HG03575 (cell line): Measurements from ENCODE around the gene RNF166.

Experiments used
- ATAC-seq: cut with Tn5 transposase; IDR thresholded peaks from one replicate; pipeline ENCODE4 v1.9.1; 2021; ENCODE audit not compliant: unreplicated experiment, insufficient number of reproducible peaks, low FRiP score; ENCODE audit errors: extremely low read depth

The RNF166 gene

GRCh38 chr16:88662222-88662842 is 43.9 kb downstream of the RNF166 start:
- peak; percentile 12 for ATAC-seq

GRCh38 chr16:88661468-88661867 is 44.7 kb downstream of the RNF166 start:
- no peak for ATAC-seq

GRCh38 chr16:88659160-88659559 is 47.0 kb downstream of the RNF166 start:
- ATAC-seq: no peak

- ATAC-seq: no peak
Observed at GRCh38 chr16:88658714-88659113, 47.5 kb downstream of the RNF166 start.

- no peak for ATAC-seq
Observed at GRCh38 chr16:88657371-88657770, 48.8 kb downstream of the RNF166 start.

- ATAC-seq: no peak
Observed at GRCh38 chr16:88656291-88656980, 49.8 kb downstream of the RNF166 start.

- no peak for ATAC-seq
Observed at GRCh38 chr16:88655733-88656281, 50.4 kb downstream of the RNF166 start.

GRCh38 chr16:88655053-88655732 is 51.0 kb downstream of the RNF166 start:
- no peak for ATAC-seq

GRCh38 chr16:88654363-88655052 is 51.7 kb downstream of the RNF166 start:
- ATAC-seq: no peak

- ATAC-seq: no peak
Observed at GRCh38 chr16:88653596-88654362, 52.4 kb downstream of the RNF166 start.

GRCh38 chr16:88653101-88653500 is 53.1 kb downstream of the RNF166 start:
- ATAC-seq: no peak

GRCh38 chr16:88652762-88653063 is 53.5 kb downstream of the RNF166 start:
- no peak for ATAC-seq

GRCh38 chr16:88651989-88652761 is 54.0 kb downstream of the RNF166 start:
- no peak for ATAC-seq

- peak; percentile 46 for ATAC-seq
Observed at GRCh38 chr16:88651276-88651988, 54.8 kb downstream of the RNF166 start.

- ATAC-seq: peak; percentile 28
Observed at GRCh38 chr16:88650749-88651275, 55.4 kb downstream of the RNF166 start, which contains the start of gene CYBA. Gene CYBA (minus strand): TSS chr16:88651053. CDS start chr16:88651013, 40 bp downstream.

GRCh38 chr16:88649924-88650748 is 56.1 kb downstream of the RNF166 start:
- no peak for ATAC-seq
